ENCODE results near the gene DMD.

Gene DMD

GRCh38 chrX:31126205-31126604 is 2085.1 kb downstream of the DMD start:
- TF ChIP-seq CTCF (IDR thresholded peaks at IDR 0.05; ENCODE audit: borderline replicate concordance, insufficient read depth, low read depth, low read length) = no peak
- no peak overlapping the region for H3K4me3 ChIP-seq (ENCODE audit: low read depth, low read length)

- TF ChIP-seq CTCF (IDR thresholded peaks at IDR 0.05; ENCODE audit: borderline replicate concordance, insufficient read depth, low read depth, low read length) = no peak
- H3K4me3 ChIP-seq (ENCODE audit: low read depth, low read length) = no peak overlapping the region
These were observed 2086.8 kb downstream of the DMD start for GRCh38 chrX:31124536-31124935.

GRCh38 chrX:31123335-31123734 is 2088.0 kb downstream of the DMD start:
- H3K4me3 ChIP-seq (ENCODE audit: low read depth, low read length) = no peak overlapping the region
- no peak for TF ChIP-seq CTCF (IDR thresholded peaks at IDR 0.05; ENCODE audit: borderline replicate concordance, insufficient read depth, low read depth, low read length)

- TF ChIP-seq CTCF (IDR thresholded peaks at IDR 0.05; ENCODE audit: borderline replicate concordance, insufficient read depth, low read depth, low read length) = no peak
- no peak overlapping the region for H3K4me3 ChIP-seq (ENCODE audit: low read depth, low read length)
These were observed 2094.1 kb downstream of the DMD start for GRCh38 chrX:31117266-31117665.

- no peak for TF ChIP-seq CTCF (IDR thresholded peaks at IDR 0.05; ENCODE audit: borderline replicate concordance, insufficient read depth, low read depth, low read length)
- no peak overlapping the region for H3K4me3 ChIP-seq (ENCODE audit: low read depth, low read length)
These were observed 2096.0 kb downstream of the DMD start for GRCh38 chrX:31115398-31115797.

GRCh38 chrX:31114858-31115257 is 2096.5 kb downstream of the DMD start:
- no peak for TF ChIP-seq CTCF (IDR thresholded peaks at IDR 0.05; ENCODE audit: borderline replicate concordance, insufficient read depth, low read depth, low read length)
- no peak overlapping the region for H3K4me3 ChIP-seq (ENCODE audit: low read depth, low read length)

GRCh38 chrX:31112226-31112999 is 2098.9 kb downstream of the DMD start:
- H3K4me3 ChIP-seq (ENCODE audit: low read depth, low read length) = no peak overlapping the region
- no peak for TF ChIP-seq CTCF (IDR thresholded peaks at IDR 0.05; ENCODE audit: borderline replicate concordance, insufficient read depth, low read depth, low read length)
